Peyer's patch (tissue), 4 donors: Measurements from ENCODE around the gene INPP5A.

Source experiments
- POLR2A ChIP-seq, 2 donors: fragments of 450-650 bp; IDR thresholded peaks; one replicate each; pipeline ENCODE4 v1.5.1; 2017; ENCODE audit warnings: antibody characterized with exemption in 2 of 2, mild to moderate bottlenecking in 2 of 2, moderate library complexity in 2 of 2
- TF ChIP-seq, protein P1 (sequence below), 6 experiments: fragments of 450-650 bp in 4 of 6; fragments of 200-600 bp in 2 of 6; sonication (generic) in 1 of 6; IDR thresholded peaks; one replicate each; pipeline ENCODE4 v1.5.1; 2017 to 2019; ENCODE audit warnings: antibody characterized with exemption in 6 of 6, mild to moderate bottlenecking in 3 of 6, moderate library complexity in 1 of 6

DNA sequence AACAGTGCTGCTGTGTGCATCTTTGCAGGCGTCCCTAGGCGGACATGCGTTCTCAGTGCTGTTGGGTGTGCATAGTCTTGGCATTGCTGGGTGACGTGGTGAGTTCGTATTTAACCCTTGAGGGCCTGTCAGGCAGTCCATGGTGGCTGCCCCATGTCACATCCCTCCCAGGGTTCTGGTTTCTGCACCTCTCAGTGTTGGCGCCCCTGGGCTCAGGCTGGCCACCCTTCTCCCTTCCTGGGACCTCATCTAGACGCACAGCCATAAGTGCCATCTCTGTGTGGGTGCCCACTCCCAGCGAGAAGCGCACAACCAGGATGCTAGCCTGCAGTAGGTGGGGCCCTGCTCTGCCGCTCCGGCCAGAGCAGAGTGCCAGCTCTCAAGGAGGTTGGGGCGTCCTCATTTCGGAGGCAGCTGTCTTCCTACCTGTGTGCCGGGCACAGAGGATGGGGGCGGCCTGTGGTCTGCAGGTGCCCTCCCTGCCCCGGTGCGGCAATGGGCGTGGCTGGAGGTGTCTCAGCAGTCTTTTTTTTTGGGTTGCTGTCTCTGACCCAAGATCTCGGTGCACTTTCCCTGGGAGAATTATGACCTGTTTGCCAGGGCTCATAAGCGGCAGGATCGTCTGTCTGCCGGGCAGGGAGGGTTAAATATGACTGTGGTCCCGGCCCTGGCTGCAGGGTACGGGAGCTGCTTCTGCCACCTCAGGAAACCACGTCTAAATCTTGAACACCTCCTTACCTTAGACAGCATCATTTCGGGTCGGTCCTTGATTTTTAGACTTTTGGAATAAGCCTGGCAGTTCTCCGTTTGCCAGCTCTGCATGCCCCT lies 6.5 kb downstream of the INPP5A start:
- TF ChIP-seq, protein P1, sequence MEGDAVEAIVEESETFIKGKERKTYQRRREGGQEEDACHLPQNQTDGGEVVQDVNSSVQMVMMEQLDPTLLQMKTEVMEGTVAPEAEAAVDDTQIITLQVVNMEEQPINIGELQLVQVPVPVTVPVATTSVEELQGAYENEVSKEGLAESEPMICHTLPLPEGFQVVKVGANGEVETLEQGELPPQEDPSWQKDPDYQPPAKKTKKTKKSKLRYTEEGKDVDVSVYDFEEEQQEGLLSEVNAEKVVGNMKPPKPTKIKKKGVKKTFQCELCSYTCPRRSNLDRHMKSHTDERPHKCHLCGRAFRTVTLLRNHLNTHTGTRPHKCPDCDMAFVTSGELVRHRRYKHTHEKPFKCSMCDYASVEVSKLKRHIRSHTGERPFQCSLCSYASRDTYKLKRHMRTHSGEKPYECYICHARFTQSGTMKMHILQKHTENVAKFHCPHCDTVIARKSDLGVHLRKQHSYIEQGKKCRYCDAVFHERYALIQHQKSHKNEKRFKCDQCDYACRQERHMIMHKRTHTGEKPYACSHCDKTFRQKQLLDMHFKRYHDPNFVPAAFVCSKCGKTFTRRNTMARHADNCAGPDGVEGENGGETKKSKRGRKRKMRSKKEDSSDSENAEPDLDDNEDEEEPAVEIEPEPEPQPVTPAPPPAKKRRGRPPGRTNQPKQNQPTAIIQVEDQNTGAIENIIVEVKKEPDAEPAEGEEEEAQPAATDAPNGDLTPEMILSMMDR (IDR thresholded peaks at IDR 0.05): no peak
- no peak for TF ChIP-seq POLR2A (IDR thresholded peaks at IDR 0.05)
